Measurements from ENCODE around the gene DIRAS3.
"Not testable (repeated sequence)": the region's sequence is repeated elsewhere in the genome, so short reads cannot be mapped to it uniquely, and the experiment has no call there.

DIRAS3 gene

DNA sequence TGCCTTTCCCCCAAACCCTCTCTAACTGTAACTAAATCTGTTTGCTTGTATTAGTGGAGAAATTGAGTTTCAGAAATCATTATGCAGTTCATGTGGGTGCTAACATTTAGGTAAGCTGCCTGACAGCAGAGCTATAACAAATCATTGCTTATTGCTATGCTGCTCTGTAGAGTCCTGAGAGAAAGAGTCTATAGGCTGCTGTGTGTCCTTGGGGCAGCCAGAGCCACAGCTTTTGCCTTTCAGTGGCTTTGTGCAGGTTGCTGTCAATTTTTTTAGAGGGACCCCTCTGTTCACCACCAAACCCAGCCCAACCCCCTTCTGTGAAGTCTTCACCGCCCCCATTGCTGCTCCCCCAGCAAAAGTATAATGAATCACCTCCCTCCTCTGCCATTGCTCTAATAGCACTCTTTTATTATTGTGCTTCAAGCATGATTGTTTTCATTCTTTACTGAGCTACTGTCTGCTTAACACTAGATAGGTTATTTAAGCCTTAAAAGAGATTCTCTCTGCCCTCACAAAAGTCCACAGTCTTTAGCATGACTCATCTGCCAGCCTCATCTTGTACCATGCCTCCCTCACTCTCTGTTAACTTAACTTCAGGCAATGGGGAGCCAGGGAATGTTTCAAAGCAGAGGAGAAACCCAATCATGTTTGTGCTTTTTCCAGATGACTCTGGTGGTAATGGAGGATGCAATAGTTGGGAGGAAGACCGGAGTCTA is 38.6 kb downstream of the DIRAS3 start:
- DNase-seq: no peak
- TF ChIP-seq, protein P1, sequence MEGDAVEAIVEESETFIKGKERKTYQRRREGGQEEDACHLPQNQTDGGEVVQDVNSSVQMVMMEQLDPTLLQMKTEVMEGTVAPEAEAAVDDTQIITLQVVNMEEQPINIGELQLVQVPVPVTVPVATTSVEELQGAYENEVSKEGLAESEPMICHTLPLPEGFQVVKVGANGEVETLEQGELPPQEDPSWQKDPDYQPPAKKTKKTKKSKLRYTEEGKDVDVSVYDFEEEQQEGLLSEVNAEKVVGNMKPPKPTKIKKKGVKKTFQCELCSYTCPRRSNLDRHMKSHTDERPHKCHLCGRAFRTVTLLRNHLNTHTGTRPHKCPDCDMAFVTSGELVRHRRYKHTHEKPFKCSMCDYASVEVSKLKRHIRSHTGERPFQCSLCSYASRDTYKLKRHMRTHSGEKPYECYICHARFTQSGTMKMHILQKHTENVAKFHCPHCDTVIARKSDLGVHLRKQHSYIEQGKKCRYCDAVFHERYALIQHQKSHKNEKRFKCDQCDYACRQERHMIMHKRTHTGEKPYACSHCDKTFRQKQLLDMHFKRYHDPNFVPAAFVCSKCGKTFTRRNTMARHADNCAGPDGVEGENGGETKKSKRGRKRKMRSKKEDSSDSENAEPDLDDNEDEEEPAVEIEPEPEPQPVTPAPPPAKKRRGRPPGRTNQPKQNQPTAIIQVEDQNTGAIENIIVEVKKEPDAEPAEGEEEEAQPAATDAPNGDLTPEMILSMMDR (IDR thresholded peaks at IDR 0.05; ENCODE audit: low read depth, low read length): no peak
- H3K27me3 ChIP-seq (ENCODE audit: insufficient read depth, low read depth, severe bottlenecking): no peaks in the 10 kb centered on the region
- no peak overlapping the region for H3K4me3 ChIP-seq (ENCODE audit: low read depth, low read length)
- no peaks in the 10 kb centered on the region for H3K36me3 ChIP-seq
- H3K9me3 ChIP-seq (ENCODE audit: severe bottlenecking): no peaks in the 10 kb centered on the region
- H3K27ac ChIP-seq: no peak overlapping the region

DNA sequence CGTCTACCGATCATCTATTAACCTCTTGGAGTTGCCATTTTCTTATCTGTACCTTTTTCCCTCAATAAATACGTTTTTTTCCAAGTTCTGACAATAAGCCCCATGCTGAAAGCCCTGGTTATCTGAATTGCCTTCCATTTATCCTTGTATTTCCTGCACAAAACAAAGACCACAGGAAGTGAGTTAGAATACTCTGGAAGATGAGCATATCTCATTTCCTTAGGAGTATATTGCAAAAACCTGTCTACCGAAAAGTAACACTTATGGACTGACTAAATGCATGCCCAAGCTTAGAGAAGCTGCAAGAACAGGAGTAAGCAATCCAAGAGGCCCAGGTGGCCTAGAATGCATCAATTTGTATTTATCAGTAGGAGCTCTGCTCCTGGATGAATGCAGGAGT is 39.9 kb downstream of the DIRAS3 start:
- TF ChIP-seq, protein P1 (IDR thresholded peaks at IDR 0.05; ENCODE audit: low read depth, low read length): no peak
- no peak overlapping the region for H3K4me3 ChIP-seq (ENCODE audit: low read depth, low read length)
- H3K27me3 ChIP-seq (ENCODE audit: insufficient read depth, low read depth, severe bottlenecking): no peaks in the 10 kb centered on the region
- H3K9me3 ChIP-seq (ENCODE audit: severe bottlenecking): no peaks in the 10 kb centered on the region
- no peaks in the 10 kb centered on the region for H3K36me3 ChIP-seq
- no peak for DNase-seq
- H3K27ac ChIP-seq: no peak overlapping the region

DNA sequence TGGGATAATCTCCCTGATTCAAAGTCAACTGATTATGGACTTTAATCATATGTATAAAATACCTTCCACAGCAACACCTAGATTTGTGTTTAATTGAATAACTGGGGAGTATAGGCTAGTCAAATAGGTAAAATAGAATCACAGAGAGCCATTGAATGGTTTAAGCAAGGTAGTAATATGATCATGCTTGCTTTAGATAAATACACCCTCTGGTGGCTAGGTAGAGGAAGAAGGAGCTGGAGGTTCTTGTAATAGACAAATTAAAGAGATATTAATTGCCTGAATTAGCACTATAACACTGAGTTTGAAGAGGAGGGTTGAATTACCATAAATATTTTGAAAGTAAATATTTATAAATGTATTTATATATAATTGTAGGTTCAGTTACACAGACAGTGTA is 40.3 kb downstream of the DIRAS3 start:
- TF ChIP-seq, protein P1 (IDR thresholded peaks at IDR 0.05; ENCODE audit: low read depth, low read length): no peak
- Histone ChIP-seq H3K27ac (no peak overlapping the region), H3K36me3 (no peaks in the 10 kb centered on the region), H3K27me3 (ENCODE audit: insufficient read depth, low read depth, severe bottlenecking) (no peaks in the 10 kb centered on the region), H3K4me3 (ENCODE audit: low read depth, low read length) (no peak overlapping the region), H3K9me3 (ENCODE audit: severe bottlenecking) (no peaks in the 10 kb centered on the region)
- DNase-seq: no peak

DNA sequence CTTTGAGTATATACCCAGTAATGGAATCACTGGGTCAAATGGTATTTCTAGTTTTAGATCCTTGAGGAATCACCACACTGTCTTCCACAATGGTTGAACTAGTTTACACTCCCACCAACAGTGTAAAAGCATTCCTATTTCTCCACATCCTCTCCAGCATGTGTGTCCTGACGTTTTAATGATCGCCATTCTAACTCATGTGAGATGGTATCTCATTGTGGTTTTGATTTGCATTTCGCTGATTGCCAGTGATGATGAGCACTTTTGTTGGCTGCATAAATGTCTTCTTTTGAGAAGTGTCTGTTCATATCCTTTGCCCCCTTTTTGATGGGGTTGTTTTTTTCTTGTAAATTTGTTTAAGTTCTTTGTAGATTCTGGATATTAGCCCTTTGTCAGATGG is 46.8 kb downstream of the DIRAS3 start:
- H3K4me3 ChIP-seq (ENCODE audit: low read depth, low read length); H3K9me3 ChIP-seq (ENCODE audit: severe bottlenecking); H3K36me3 ChIP-seq; H3K27me3 ChIP-seq (ENCODE audit: insufficient read depth, low read depth, severe bottlenecking); H3K27ac ChIP-seq; DNase-seq: not testable (repeated sequence)

DNA sequence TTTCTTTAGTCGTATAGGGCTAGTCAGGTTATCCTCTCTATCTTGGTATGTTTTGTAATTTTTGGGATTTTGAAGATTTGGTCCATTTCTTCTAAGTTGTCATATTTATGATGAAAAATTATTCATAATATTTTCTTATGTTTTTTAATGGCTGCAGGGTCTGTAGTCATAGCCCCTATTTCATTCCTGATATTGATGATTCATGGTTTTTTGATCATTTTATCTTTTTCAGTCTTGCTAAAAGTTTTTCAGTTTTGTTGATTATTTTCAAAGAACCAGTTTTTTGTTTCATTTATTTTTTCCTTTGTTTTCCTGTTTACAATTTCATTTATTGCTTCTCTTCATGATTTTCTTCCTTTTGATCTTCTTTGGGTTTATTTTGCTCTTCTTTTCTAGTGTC is 50.2 kb downstream of the DIRAS3 start:
- no peak for DNase-seq
- TF ChIP-seq, protein P1 (IDR thresholded peaks at IDR 0.05; ENCODE audit: low read depth, low read length): no peak
- H3K27ac ChIP-seq: no peak overlapping the region
- H3K9me3 ChIP-seq (ENCODE audit: severe bottlenecking): peaks cover 3% of the 10 kb centered on the region
- H3K27me3 ChIP-seq (ENCODE audit: insufficient read depth, low read depth, severe bottlenecking): no peaks in the 10 kb centered on the region
- no peak overlapping the region for H3K4me3 ChIP-seq (ENCODE audit: low read depth, low read length)
- H3K36me3 ChIP-seq: no peaks in the 10 kb centered on the region

DNA sequence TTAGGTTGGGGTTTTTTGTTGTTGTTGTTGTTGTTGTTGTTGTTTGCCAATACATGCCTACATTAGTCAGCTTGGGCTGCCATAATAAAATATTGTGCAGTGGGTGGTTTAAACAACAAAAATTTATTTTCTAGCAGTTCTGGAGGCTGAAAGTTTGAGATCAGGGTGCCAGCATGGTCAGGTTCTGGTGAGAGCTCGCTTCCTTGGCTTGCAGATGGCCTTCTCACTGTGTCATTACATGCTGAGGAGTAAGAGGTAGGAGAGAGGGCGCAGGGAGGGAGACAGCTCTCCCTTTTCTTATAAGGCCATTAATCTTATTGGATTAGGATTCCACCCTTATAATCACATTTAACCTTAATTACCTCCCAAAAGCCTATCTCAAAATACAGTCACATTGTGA is 52.7 kb downstream of the DIRAS3 start:
- Histone ChIP-seq H3K4me3 (ENCODE audit: low read depth, low read length) (peak overlapping the region; percentile 41), H3K27me3 (ENCODE audit: insufficient read depth, low read depth, severe bottlenecking) (no peaks in the 10 kb centered on the region), H3K9me3 (ENCODE audit: severe bottlenecking) (peaks cover 3% of the 10 kb centered on the region), H3K36me3 (no peaks in the 10 kb centered on the region), H3K27ac (peak overlapping the region; percentile 64)
- TF ChIP-seq, protein P1 (IDR thresholded peaks at IDR 0.05; ENCODE audit: low read depth, low read length): no peak
- peak; percentile 81 for DNase-seq

Measured in WERI-Rb-1 (cell line).